Left ventricle myocardium inferior (tissue), 1 donor: ENCODE data around the gene MINK1. TPM values are rescaled to one million over a fixed set of nuclear protein-coding genes. Genes with fewer than 3 reads are reported as not detected.
A peak's percentile ranks its signal among the peaks of the same experiment; 100 is the strongest.
"Not testable (repeated sequence)": the region's sequence is repeated elsewhere in the genome, so short reads cannot be mapped to it uniquely, and the experiment has no call there.

Source experiments
- DNase-seq: peaks from one replicate; pipeline ENCODE4 v3.0.0-alpha.2; 2020
- H3K27ac ChIP-seq: fragments of 200-600 bp; replicated peaks from 2 replicates; pipeline ENCODE4 v1.8.0; 2021
- H3K27me3 ChIP-seq: fragments of 200-600 bp; 2 replicates; pipeline ENCODE4 v1.8.0; 2021; ENCODE audit warnings: low read depth
- H3K36me3 ChIP-seq: fragments of 200-600 bp; 2 replicates; pipeline ENCODE4 v1.8.0; 2021
- H3K4me1 ChIP-seq: fragments of 200-600 bp; 2 replicates; pipeline ENCODE4 v1.8.0; 2021
- H3K4me3 ChIP-seq: fragments of 200-600 bp; 2 replicates; pipeline ENCODE4 v1.8.0; 2021; ENCODE audit warnings: mild to moderate bottlenecking, moderate library complexity
- H3K9me3 ChIP-seq: fragments of 200-600 bp; replicated peaks from 2 replicates; pipeline ENCODE4 v1.8.0; 2021
- intact Hi-C: fragments of 100-400 bp; cut with micrococcal nuclease; formaldehyde crosslinking; loops from one replicate; pipeline ENCODE4 v1.11.0; 2022
- total RNA-seq: library from RNA; stranded (reverse); fragmentation: NEBNext Ultra II Directional; extraction: Animal tissue kit (Norgen Biotek cat#: 25700); gene quantifications from one replicate; pipeline ENCODE4 v1.2.1, GENCODE V29; 2021
- TF ChIP-seq, protein P1 (sequence below): fragments of 200-600 bp; IDR thresholded peaks from 2 replicates; pipeline ENCODE4 v1.8.0; 2021; ENCODE audit warnings: antibody characterized with exemption, mild to moderate bottlenecking, borderline replicate concordance
- donor health status: DM: no; HTN: yes; CAD: no; lungs with severe emphysema.

The MINK1 gene
- total RNA-seq, 1 donor from 2014 or later = 50.9 TPM

DNA sequence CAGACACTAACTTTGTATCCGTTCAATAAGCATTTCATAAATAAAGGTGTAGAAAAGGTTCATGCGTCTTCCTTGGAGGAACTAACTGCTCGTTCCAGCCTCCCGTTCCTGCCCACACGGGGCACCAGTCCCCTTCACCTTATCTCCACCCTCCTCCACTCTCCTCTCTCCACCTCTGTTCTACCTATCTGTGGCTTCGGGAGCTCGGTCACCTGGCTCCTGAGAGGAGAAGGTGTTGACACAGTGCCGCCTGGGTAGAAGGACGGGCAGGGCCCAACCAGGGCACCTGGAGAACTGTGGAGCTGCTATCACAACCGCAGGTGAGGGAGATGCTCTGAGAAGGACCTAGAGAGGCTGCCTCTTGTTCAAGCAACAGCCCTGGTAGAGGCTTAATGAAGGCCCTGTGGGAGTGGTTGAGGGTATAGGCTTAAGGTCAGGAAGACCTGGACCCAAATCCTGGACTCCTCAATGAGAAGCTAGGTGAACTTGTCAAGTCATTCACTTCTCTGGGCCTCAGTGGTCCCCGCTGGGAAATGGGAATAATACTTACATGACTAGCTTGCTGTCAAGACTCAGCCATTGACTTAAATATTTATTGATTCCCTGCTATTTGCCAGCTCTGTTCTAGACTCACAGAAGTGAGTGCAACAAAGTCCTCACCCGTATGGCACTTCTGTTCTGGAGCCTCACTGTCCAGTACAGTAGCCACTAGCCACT is 9.6 kb upstream of the MINK1 start:
- peaks cover 31% of the 10 kb centered on the region for H3K36me3 ChIP-seq

GRCh38 chr17:4827399-4827798 is 5.7 kb upstream of the MINK1 start:
- no peaks in the 10 kb centered on the region for H3K27me3 ChIP-seq
- TF ChIP-seq, protein P1, sequence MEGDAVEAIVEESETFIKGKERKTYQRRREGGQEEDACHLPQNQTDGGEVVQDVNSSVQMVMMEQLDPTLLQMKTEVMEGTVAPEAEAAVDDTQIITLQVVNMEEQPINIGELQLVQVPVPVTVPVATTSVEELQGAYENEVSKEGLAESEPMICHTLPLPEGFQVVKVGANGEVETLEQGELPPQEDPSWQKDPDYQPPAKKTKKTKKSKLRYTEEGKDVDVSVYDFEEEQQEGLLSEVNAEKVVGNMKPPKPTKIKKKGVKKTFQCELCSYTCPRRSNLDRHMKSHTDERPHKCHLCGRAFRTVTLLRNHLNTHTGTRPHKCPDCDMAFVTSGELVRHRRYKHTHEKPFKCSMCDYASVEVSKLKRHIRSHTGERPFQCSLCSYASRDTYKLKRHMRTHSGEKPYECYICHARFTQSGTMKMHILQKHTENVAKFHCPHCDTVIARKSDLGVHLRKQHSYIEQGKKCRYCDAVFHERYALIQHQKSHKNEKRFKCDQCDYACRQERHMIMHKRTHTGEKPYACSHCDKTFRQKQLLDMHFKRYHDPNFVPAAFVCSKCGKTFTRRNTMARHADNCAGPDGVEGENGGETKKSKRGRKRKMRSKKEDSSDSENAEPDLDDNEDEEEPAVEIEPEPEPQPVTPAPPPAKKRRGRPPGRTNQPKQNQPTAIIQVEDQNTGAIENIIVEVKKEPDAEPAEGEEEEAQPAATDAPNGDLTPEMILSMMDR = no peak
- intact Hi-C loops = no loop called here
- DNase-seq = no peak
- no peak overlapping the region for H3K4me3 ChIP-seq
- H3K9me3 ChIP-seq = no peaks in the 10 kb centered on the region
- H3K27ac ChIP-seq = no peak overlapping the region
- peaks cover 4% of the 10 kb centered on the region for H3K36me3 ChIP-seq
- no peaks in the 10 kb centered on the region for H3K4me1 ChIP-seq

More for the DNA sequence above, 9.6 kb upstream of the MINK1 start:
- TF ChIP-seq, protein P1 = no peak
- Histone ChIP-seq H3K9me3 (no peaks in the 10 kb centered on the region), H3K4me1 (no peaks in the 10 kb centered on the region), H3K4me3 (no peak overlapping the region), H3K27me3 (no peaks in the 10 kb centered on the region), H3K27ac (no peak overlapping the region)
- intact Hi-C loops = no loop called here
- DNase-seq = no peak

DNA sequence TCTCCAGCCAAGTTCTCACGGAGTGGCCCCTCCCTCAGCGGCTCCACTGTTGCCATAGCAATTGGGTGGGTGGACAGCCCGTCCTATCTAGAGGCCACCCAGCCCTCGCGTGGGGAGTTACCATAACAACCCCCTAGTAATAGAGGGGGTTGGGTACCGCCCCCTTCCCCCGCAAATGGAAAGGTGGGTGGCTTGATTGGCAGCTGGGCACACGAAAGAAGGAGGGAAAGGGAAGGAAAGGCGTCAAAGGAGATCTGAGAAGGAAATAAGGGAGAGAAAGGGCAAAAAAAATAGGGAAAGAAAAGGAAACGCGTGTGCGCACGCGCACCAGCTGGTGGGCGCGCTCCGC is 337 bp upstream of the MINK1 start:
- intact Hi-C loops = loop anchor here (10.0 kb wide), 1 partner anchor 52 kb away; no protein-coding TSS in a partner anchor
- peak overlapping the region; percentile 93 for H3K4me3 ChIP-seq
- DNase-seq, H3K9me3 ChIP-seq, H3K36me3 ChIP-seq, H3K27me3 ChIP-seq: not testable (repeated sequence)
- peaks cover 47% of the 10 kb centered on the region for H3K4me1 ChIP-seq
- peak overlapping the region; percentile 95 for H3K27ac ChIP-seq

- peak overlapping the region; percentile 95 for H3K27ac ChIP-seq
- TF ChIP-seq, protein P1 = no peak
- peaks cover 60% of the 10 kb centered on the region for H3K4me1 ChIP-seq
- peak overlapping the region; percentile 93 for H3K4me3 ChIP-seq
- H3K36me3 ChIP-seq = no peaks in the 10 kb centered on the region
- intact Hi-C loops = loop anchor here (10.0 kb wide), 1 partner anchor 51 kb away; no protein-coding TSS in a partner anchor
- no peaks in the 10 kb centered on the region for H3K9me3 ChIP-seq
- DNase-seq = no peak
- no peaks in the 10 kb centered on the region for H3K27me3 ChIP-seq
These were observed 971 bp downstream of the MINK1 start for GRCh38 chr17:4833941-4834680.

DNA sequence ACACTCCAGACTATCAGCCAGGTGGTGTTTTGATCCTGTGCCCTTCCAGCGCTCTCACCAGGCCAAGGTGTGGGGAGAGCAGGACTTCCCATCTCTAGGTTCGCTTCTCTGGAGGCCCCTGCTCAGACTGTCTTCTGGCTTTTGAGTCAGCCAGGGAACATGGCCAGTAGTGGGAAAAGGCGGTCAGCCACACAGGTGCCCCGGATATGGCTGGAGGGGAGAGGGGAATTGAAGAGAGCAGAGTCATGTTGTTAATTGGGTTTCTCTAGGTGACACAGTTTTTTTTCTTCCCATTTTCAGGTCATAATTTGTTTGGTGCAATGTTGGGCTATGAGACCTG is 1.5 kb downstream of the MINK1 start:
- Histone ChIP-seq H3K4me1 (peaks cover 65% of the 10 kb centered on the region), H3K4me3 (peak overlapping the region; percentile 93), H3K27ac (peak overlapping the region; percentile 95), H3K9me3 (no peaks in the 10 kb centered on the region), H3K36me3 (no peaks in the 10 kb centered on the region), H3K27me3 (no peaks in the 10 kb centered on the region)
- TF ChIP-seq, protein P1 = no peak
- intact Hi-C loops = loop anchor here (10.0 kb wide), 1 partner anchor 50 kb away; no protein-coding TSS in a partner anchor
- no peak for DNase-seq

GRCh38 chr17:4836221-4836620 is 3.1 kb downstream of the MINK1 start:
- H3K4me3 ChIP-seq = no peak overlapping the region
- intact Hi-C loops = loop anchor here (10.0 kb wide), 1 partner anchor 49 kb away; no protein-coding TSS in a partner anchor
- H3K27me3 ChIP-seq = no peaks in the 10 kb centered on the region
- TF ChIP-seq, protein P1 = no peak
- H3K9me3 ChIP-seq = no peaks in the 10 kb centered on the region
- no peaks in the 10 kb centered on the region for H3K36me3 ChIP-seq
- peaks cover 78% of the 10 kb centered on the region for H3K4me1 ChIP-seq
- H3K27ac ChIP-seq = peak overlapping the region; percentile 92
- no peak for DNase-seq
